HL-60 (cell line): Measurements from ENCODE around the gene CNTNAP2.

ENCODE experiments used
- CTCF ChIP-seq: IDR thresholded peaks from one replicate; pipeline ENCODE4 v1.5.1; 2011; ENCODE audit warnings: low read length, control low read depth, inconsistent platforms; ENCODE audit not compliant: insufficient read depth
- GABPA ChIP-seq: IDR thresholded peaks from 2 replicates; pipeline ENCODE4 v1.6.1; 2012; ENCODE audit warnings: low read depth
- POLR2AphosphoS5 ChIP-seq: IDR thresholded peaks from 2 replicates; pipeline ENCODE4 v1.6.1; 2012; ENCODE audit warnings: low read depth
- REST ChIP-seq: IDR thresholded peaks from 2 replicates; pipeline ENCODE4 v1.6.1; 2012; ENCODE audit warnings: low read depth; ENCODE audit not compliant: insufficient replicate concordance

DNA sequence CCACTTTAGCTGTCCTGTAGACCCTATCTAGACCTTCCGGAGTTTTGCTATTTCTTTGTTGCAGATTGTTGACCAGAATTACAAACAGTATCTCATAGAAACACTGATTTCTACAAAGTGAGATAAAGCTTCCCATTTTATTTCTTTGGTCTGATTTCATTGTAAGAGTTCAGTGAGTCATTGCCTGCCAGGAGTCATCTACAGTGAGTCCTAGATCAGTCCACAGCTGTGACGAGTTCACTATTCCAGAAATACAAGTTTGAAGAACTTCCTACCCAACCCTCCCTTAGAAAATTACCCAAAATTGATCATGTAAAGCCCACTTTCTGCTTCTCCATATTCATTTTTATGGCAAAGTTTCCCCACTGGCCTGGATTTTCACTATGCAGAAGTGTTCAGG, 905.5 kb downstream of the CNTNAP2 start:
- TF ChIP-seq CTCF (no peak), GABPA (no peak), REST (no peak), POLR2AphosphoS5 (no peak)
